Trophoblast cell (in vitro differentiated cells and primary cell): ENCODE results near the gene ZSWIM6.

Source experiments
- DNase-seq, 2 donors: peaks; one replicate each; pipeline ENCODE4 v3.0.0-alpha.2; 2016
- H2AFZ ChIP-seq: 2 replicates; pipeline ENCODE4 v1.6.1; 2013; ENCODE audit warnings: low read length, moderate library complexity, mild to moderate bottlenecking; ENCODE audit not compliant: insufficient read depth, poor library complexity
- H2AK5ac ChIP-seq: 2 replicates; pipeline ENCODE4 v1.6.1; 2013; ENCODE audit warnings: mild to moderate bottlenecking, low read length
- H2BK120ac ChIP-seq: 2 replicates; pipeline ENCODE4 v1.6.1; 2013; ENCODE audit warnings: low read length, mild to moderate bottlenecking, moderate library complexity; ENCODE audit not compliant: insufficient read depth, poor library complexity
- H2BK12ac ChIP-seq: 2 replicates; pipeline ENCODE4 v1.6.1; 2013; ENCODE audit warnings: mild to moderate bottlenecking, low read length, moderate library complexity
- H2BK5ac ChIP-seq: 2 replicates; pipeline ENCODE4 v1.6.1; 2013; ENCODE audit warnings: low read length, low read depth, moderate library complexity, mild to moderate bottlenecking; ENCODE audit not compliant: poor library complexity
- H3K14ac ChIP-seq: 2 replicates; pipeline ENCODE4 v1.6.1; 2013; ENCODE audit warnings: mild to moderate bottlenecking, low read length
- H3K18ac ChIP-seq: 2 replicates; pipeline ENCODE4 v1.6.1; 2013; ENCODE audit warnings: mild to moderate bottlenecking, low read length
- H3K23ac ChIP-seq: 2 replicates; pipeline ENCODE4 v1.6.1; 2013; ENCODE audit warnings: low read length
- H3K27ac ChIP-seq: 2 replicates; pipeline ENCODE4 v1.5.1; 2013; ENCODE audit warnings: low read depth, mild to moderate bottlenecking, inconsistent platforms, low read length, moderate library complexity
- H3K27me3 ChIP-seq: 2 replicates; pipeline ENCODE4 v1.6.1; 2013; ENCODE audit warnings: inconsistent platforms, mild to moderate bottlenecking, low read length, moderate library complexity; ENCODE audit not compliant: insufficient read depth
- H3K36me3 ChIP-seq, 2 experiments: 1 replicate in 1 of 2; 2 replicates in 1 of 2; pipeline ENCODE4 v1.6.1; 2013; ENCODE audit warnings: low read length in 2 of 2, mild to moderate bottlenecking in 2 of 2, moderate library complexity in 1 of 2; ENCODE audit not compliant: insufficient read depth in 2 of 2, control insufficient read depth in 1 of 2
- H3K4ac ChIP-seq: 2 replicates; pipeline ENCODE4 v1.6.1; 2013; ENCODE audit warnings: low read depth, mild to moderate bottlenecking, low read length, moderate library complexity
- H3K4me1 ChIP-seq, 2 experiments: 1 replicate in 1 of 2; 2 replicates in 1 of 2; pipeline ENCODE4 v1.6.1; 2013; ENCODE audit warnings: low read length in 2 of 2, mild to moderate bottlenecking in 2 of 2, moderate library complexity in 1 of 2; ENCODE audit not compliant: insufficient read depth in 2 of 2, control insufficient read depth in 1 of 2
- H3K4me2 ChIP-seq: 2 replicates; pipeline ENCODE4 v1.6.1; 2013; ENCODE audit warnings: inconsistent platforms, mild to moderate bottlenecking, low read length, moderate library complexity
- H3K4me3 ChIP-seq: 2 replicates; pipeline ENCODE4 v1.5.1; 2013; ENCODE audit warnings: mild to moderate bottlenecking, low read depth, low read length, inconsistent platforms
- H3K79me1 ChIP-seq: one replicate; pipeline ENCODE4 v1.6.1; 2013; ENCODE audit warnings: low read length
- H3K79me2 ChIP-seq: 2 replicates; pipeline ENCODE4 v1.6.1; 2013; ENCODE audit warnings: low read length, mild to moderate bottlenecking; ENCODE audit not compliant: control insufficient read depth, insufficient read depth, poor library complexity
- H3K9ac ChIP-seq: 2 replicates; pipeline ENCODE4 v1.6.1; 2013; ENCODE audit warnings: mild to moderate bottlenecking, low read length
- H3K9me3 ChIP-seq: 2 replicates; pipeline ENCODE4 v1.6.1; 2013; ENCODE audit warnings: low read depth, mild to moderate bottlenecking, control low read depth, inconsistent platforms, low read length; ENCODE audit not compliant: insufficient read depth
- H4K12ac ChIP-seq: 2 replicates; pipeline ENCODE4 v1.6.1; 2013; ENCODE audit warnings: low read depth, mild to moderate bottlenecking, low read length, moderate library complexity
- H4K8ac ChIP-seq: 2 replicates; pipeline ENCODE4 v1.6.1; 2013; ENCODE audit warnings: low read depth, mild to moderate bottlenecking, low read length, moderate library complexity
- H4K91ac ChIP-seq: one replicate; pipeline ENCODE4 v1.6.1; 2013; ENCODE audit warnings: low read depth, mild to moderate bottlenecking, low read length, moderate library complexity
- WGBS: extraction: QIAGEN DNeasy Blood & Tissue Kit; methylation state at CpG from one replicate; pipeline ENCODE4 v1.1.7; 2013; ENCODE audit warnings: missing lambda C conversion rate; ENCODE audit not compliant: insufficient read length, insufficient coverage; ENCODE audit errors: extremely low coverage; 5-methylcytosine and 5-hydroxymethylcytosine counted together

Gene ZSWIM6

DNA sequence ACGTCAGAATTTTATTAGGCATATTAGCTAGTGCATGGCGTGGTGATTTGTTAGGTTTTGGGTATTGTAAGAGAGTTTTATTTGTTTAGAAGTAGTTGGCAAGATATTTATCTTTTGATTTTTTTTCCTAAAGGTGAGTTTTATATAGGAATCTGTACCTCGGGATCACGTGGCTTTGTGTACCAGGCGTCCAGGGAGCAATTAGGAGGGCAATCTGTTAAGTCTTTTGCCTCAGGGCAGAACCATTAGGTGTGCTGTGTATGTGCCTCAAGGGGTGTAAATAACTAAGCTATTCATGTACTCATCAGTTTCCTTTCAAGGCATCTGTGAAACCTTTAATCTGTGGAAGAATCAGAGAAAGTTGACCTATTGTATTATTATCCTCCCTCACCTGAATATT lies 39.4 kb downstream of the ZSWIM6 start:
- Histone ChIP-seq H3K14ac (no peak overlapping the region), H4K8ac (no peak overlapping the region), H2BK120ac (no peak overlapping the region), H2AFZ (no peak overlapping the region), H3K4me2 (no peak overlapping the region), H3K18ac (no peak overlapping the region), H4K91ac (no peak overlapping the region), H4K12ac (no peak overlapping the region), H3K9me3 (no peaks in the 10 kb centered on the region), H3K9ac (no peak overlapping the region), H3K27me3 (no peaks in the 10 kb centered on the region), H2BK5ac (no peak overlapping the region), H3K79me1 (no peaks in the 10 kb centered on the region), H2AK5ac (no peak overlapping the region), H3K4ac (no peak overlapping the region), H3K79me2 (no peaks in the 10 kb centered on the region), H3K4me3 (no peak overlapping the region), H3K23ac (no peak overlapping the region), H3K27ac (no peak overlapping the region), H3K4me1 (peaks cover 0 to 2% of the 10 kb centered on the region in 2 experiments), H2BK12ac (no peak overlapping the region), H3K36me3 (no peaks in the 10 kb centered on the region)
- no CpG with 5 or more reads among the region's 5 CpGs for WGBS
- peak; percentile 49 to 69 for DNase-seq

DNA sequence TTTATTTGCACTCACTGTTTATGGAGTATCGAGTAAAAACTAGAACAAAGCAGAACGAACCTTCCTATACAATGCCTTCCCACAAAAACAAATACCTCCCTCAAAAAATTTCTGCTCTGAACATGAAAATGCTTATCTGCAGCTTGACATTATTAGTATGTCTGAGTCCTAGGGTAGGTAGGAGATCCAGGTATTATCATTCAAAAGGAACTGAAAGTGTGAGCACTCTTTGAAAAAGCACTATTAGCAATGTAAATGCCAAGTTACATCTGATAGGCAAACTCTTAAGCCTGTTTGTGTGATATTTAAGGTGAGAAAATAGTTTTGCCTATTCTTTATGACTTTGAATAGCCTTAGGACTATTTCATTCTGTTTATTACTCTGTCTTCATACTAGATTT lies 47.6 kb downstream of the ZSWIM6 start:
- Histone ChIP-seq H3K9ac (no peak overlapping the region), H3K4me2 (no peak overlapping the region), H2AK5ac (no peak overlapping the region), H3K4me3 (no peak overlapping the region), H4K12ac (no peak overlapping the region), H3K4me1 (no peaks in the 10 kb centered on the region), H3K14ac (no peak overlapping the region), H3K79me2 (no peaks in the 10 kb centered on the region), H2BK12ac (no peak overlapping the region), H3K36me3 (no peaks in the 10 kb centered on the region), H3K27ac (no peak overlapping the region), H3K79me1 (no peaks in the 10 kb centered on the region), H3K27me3 (no peaks in the 10 kb centered on the region), H2AFZ (no peak overlapping the region), H3K18ac (no peak overlapping the region), H2BK120ac (no peak overlapping the region), H3K4ac (no peak overlapping the region), H3K9me3 (no peaks in the 10 kb centered on the region), H4K91ac (no peak overlapping the region), H2BK5ac (no peak overlapping the region), H3K23ac (no peak overlapping the region), H4K8ac (no peak overlapping the region)
- WGBS, result no CpG with 5 or more reads among the region's 2 CpGs
- DNase-seq, result no peak

- no peak overlapping the region for H4K12ac ChIP-seq
- no peak overlapping the region for H3K4ac ChIP-seq
- H3K27ac ChIP-seq, result no peak overlapping the region
- no peak overlapping the region for H3K14ac ChIP-seq
- H3K23ac ChIP-seq, result no peak overlapping the region
- no peaks in the 10 kb centered on the region for H3K79me2 ChIP-seq
- no peak overlapping the region for H2AFZ ChIP-seq
- no peaks in the 10 kb centered on the region for H3K9me3 ChIP-seq
- WGBS, result no CpG with 5 or more reads among the region's 2 CpGs
- H3K79me1 ChIP-seq, result no peaks in the 10 kb centered on the region
- H3K18ac ChIP-seq, result no peak overlapping the region
- no peak overlapping the region for H4K91ac ChIP-seq
- no peak overlapping the region for H2AK5ac ChIP-seq
- H3K9ac ChIP-seq, result no peak overlapping the region
- no peaks in the 10 kb centered on the region for H3K27me3 ChIP-seq
- no peak overlapping the region for H3K4me2 ChIP-seq
- H3K4me1 ChIP-seq, result no peaks in the 10 kb centered on the region
- no peak overlapping the region for H2BK120ac ChIP-seq
- H4K8ac ChIP-seq, result no peak overlapping the region
- H3K4me3 ChIP-seq, result no peak overlapping the region
- DNase-seq, result no peak
- H2BK5ac ChIP-seq, result no peak overlapping the region
- no peaks in the 10 kb centered on the region for H3K36me3 ChIP-seq
- no peak overlapping the region for H2BK12ac ChIP-seq
Measured at GRCh38 chr5:61381968-61382367, 49.9 kb downstream of the ZSWIM6 start.

GRCh38 chr5:61385627-61386026 lies 53.6 kb downstream of the ZSWIM6 start:
- H3K9me3 ChIP-seq, result no peaks in the 10 kb centered on the region
- no peaks in the 10 kb centered on the region for H3K4me1 ChIP-seq
- H4K8ac ChIP-seq, result no peak overlapping the region
- no peaks in the 10 kb centered on the region for H3K27me3 ChIP-seq
- no peaks in the 10 kb centered on the region for H3K79me2 ChIP-seq
- H3K27ac ChIP-seq, result no peak overlapping the region
- no peak overlapping the region for H2BK12ac ChIP-seq
- no peak overlapping the region for H4K12ac ChIP-seq
- DNase-seq, result no peak
- H3K14ac ChIP-seq, result no peak overlapping the region
- no peak overlapping the region for H2BK120ac ChIP-seq
- no peak overlapping the region for H2AFZ ChIP-seq
- no peaks in the 10 kb centered on the region for H3K36me3 ChIP-seq
- no peaks in the 10 kb centered on the region for H3K79me1 ChIP-seq
- WGBS, result no CpG with 5 or more reads among the region's 3 CpGs
- no peak overlapping the region for H4K91ac ChIP-seq
- peak overlapping the region; percentile 25 for H3K4me3 ChIP-seq
- H3K23ac ChIP-seq, result no peak overlapping the region
- no peak overlapping the region for H3K18ac ChIP-seq
- H3K4me2 ChIP-seq, result no peak overlapping the region
- H2BK5ac ChIP-seq, result no peak overlapping the region
- no peak overlapping the region for H3K9ac ChIP-seq
- no peak overlapping the region for H2AK5ac ChIP-seq
- no peak overlapping the region for H3K4ac ChIP-seq
